Kidney (tissue), 14 donors: ENCODE measurements around the gene TIPARP. TPM values are rescaled to one million over a fixed set of nuclear protein-coding genes. Genes with fewer than 3 reads are reported as not detected.
"Not testable (repeated sequence)": the region's sequence is repeated elsewhere in the genome, so short reads cannot be mapped to it uniquely, and the experiment has no call there.

Experiments used
- DNase-seq, 5 donors: peaks; one replicate each; pipeline ENCODE4 v3.0.0-alpha.2; 2013 to 2020
- FAIRE-seq: peaks from 2 replicates; lab custom pipeline; 2012; peaks lifted over from hg19 to GRCh38; lab: Jason Lieb, UNC
- H3K27ac ChIP-seq, 2 donors: one replicate each; pipeline ENCODE4 v1.7.0; 2013; ENCODE audit warnings: low read depth in 2 of 2, low read length in 2 of 2, inconsistent platforms in 1 of 2
- H3K27me3 ChIP-seq: one replicate; pipeline ENCODE4 v1.7.1; 2013; ENCODE audit warnings: low read length, inconsistent platforms; ENCODE audit not compliant: control insufficient read depth, insufficient read depth
- H3K36me3 ChIP-seq, 3 donors: one replicate each; pipeline versions ENCODE4 v1.7.0 to v1.7.1; 2013; ENCODE audit warnings: low read length in 3 of 3, control low read depth in 1 of 3, inconsistent platforms in 1 of 3; ENCODE audit not compliant: insufficient read depth in 3 of 3, control insufficient read depth in 2 of 3
- H3K4me1 ChIP-seq, 3 donors: one replicate each; pipeline versions ENCODE4 v1.7.0 to v1.7.1; 2013; ENCODE audit warnings: low read length in 3 of 3, inconsistent platforms in 1 of 3, low read depth in 1 of 3; ENCODE audit not compliant: control insufficient read depth in 2 of 3, insufficient read depth in 2 of 3
- H3K4me3 ChIP-seq, 3 donors: one replicate each; pipeline versions ENCODE4 v1.7.0 to v1.8.1; 2013; ENCODE audit warnings: low read length in 3 of 3, control low read depth in 1 of 3, inconsistent platforms in 1 of 3
- H3K9ac ChIP-seq, 3 donors: one replicate each; pipeline versions ENCODE4 v1.7.0 to v1.7.1; 2013; ENCODE audit warnings: low read length in 3 of 3, control low read depth in 1 of 3, inconsistent platforms in 1 of 3
- H3K9me3 ChIP-seq, 3 donors: one replicate each; pipeline versions ENCODE4 v1.7.0 to v1.7.1; 2013; ENCODE audit warnings: low read length in 3 of 3, control low read depth in 1 of 3, inconsistent platforms in 1 of 3; ENCODE audit not compliant: control insufficient read depth in 2 of 3, insufficient read depth in 1 of 3
- intact Hi-C: fragments of 100-400 bp; cut with DNase I; formaldehyde crosslinking; loops from one replicate; pipeline ENCODE4 v1.11.1; 2022
- polyA plus RNA-seq: library from polyadenylated mRNA; stranded (reverse); fragments of 350-450 nt; fragmentation: Illumina TruSeq; extraction: RNeasy Lipid Tissue Mini Kit (QIAGEN cat#74804); gene quantifications from one replicate; pipeline ENCODE4 v1.2.3, GENCODE V29; 2014; ENCODE audit warnings: low read depth, low replicate concordance; ENCODE audit not compliant: insufficient read depth
- total RNA-seq: library from RNA; stranded (reverse); fragmentation: NEBNext Ultra II Directional; extraction: Animal tissue kit (Norgen Biotek cat#: 25700); gene quantifications from one replicate; pipeline ENCODE4 v1.2.1, GENCODE V29; 2021
- TF ChIP-seq, protein P1 (sequence below): IDR thresholded peaks from 3 replicates; pipeline ENCODE4 v1.5.1; 2012; ENCODE audit warnings: mild to moderate bottlenecking, moderate library complexity, borderline replicate concordance; ENCODE audit not compliant: insufficient read depth; ENCODE audit errors: extremely low read depth
- donor health status: control.
- donor health status: control.
- donor health status: control.
- donor health status: control.
- donor health status: control.
- donor health status: DM: yes; HTN: yes; CAD: no.
- donor health status: Normal renal cell carcinoma (clear cell type).

TIPARP gene
- total and polyA plus RNA-seq, 2 donors from 2014 or later: 9.5 to 21.8 TPM

DNA sequence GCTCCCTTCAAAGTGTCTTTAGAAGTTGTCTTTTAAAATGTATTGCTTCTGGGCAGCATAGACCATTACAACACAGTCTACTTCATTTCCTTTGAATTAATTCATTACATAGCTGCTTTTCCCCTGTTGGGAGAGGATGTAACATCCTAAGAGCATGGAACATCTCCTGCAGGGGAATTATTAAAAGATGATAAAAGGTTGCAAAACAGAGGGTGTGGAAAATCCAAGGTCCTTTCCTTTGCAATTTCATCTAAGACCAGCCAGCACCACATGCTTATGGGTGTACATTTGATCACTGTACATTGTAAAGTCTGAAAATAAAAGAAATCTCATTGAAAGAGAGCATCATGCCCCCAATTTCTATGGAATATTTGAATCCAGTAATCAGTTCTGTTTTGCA, 57.4 kb downstream of the TIPARP start:
- no peak for DNase-seq

DNA sequence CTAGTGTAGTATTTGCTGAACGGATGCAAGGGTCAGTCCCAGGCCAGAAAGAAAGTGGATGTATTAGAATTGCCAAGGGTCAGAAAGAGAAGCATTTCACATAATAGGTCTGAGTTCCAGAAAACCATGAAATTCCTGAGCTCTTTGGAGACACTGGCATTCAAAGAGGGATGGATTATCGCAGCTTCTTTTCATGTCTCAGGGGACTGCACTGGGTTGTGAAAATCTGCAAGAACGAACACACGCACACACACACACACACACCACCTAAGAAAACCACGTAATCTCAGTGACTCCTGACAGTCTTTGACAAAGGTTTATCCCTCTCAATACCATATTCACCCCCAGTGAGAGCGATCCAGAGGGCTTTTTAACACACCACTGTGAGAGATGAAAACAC, 57.9 kb downstream of the TIPARP start:
- no peak for FAIRE-seq
- Histone ChIP-seq H3K4me1 (peaks cover 0 to 3% (median 0%) of the 10 kb centered on the region in 3 donors), H3K27ac (no peak overlapping the region), H3K4me3 (no peak overlapping the region), H3K27me3 (no peaks in the 10 kb centered on the region), H3K9ac (no peak overlapping the region), H3K36me3 (no peaks in the 10 kb centered on the region), H3K9me3 (no peaks in the 10 kb centered on the region)
- intact Hi-C loops: no loop called here
- no peak for DNase-seq
- TF ChIP-seq, protein P1, sequence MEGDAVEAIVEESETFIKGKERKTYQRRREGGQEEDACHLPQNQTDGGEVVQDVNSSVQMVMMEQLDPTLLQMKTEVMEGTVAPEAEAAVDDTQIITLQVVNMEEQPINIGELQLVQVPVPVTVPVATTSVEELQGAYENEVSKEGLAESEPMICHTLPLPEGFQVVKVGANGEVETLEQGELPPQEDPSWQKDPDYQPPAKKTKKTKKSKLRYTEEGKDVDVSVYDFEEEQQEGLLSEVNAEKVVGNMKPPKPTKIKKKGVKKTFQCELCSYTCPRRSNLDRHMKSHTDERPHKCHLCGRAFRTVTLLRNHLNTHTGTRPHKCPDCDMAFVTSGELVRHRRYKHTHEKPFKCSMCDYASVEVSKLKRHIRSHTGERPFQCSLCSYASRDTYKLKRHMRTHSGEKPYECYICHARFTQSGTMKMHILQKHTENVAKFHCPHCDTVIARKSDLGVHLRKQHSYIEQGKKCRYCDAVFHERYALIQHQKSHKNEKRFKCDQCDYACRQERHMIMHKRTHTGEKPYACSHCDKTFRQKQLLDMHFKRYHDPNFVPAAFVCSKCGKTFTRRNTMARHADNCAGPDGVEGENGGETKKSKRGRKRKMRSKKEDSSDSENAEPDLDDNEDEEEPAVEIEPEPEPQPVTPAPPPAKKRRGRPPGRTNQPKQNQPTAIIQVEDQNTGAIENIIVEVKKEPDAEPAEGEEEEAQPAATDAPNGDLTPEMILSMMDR: no peak

More for the DNA sequence above, 57.4 kb downstream of the TIPARP start:
- H3K9ac ChIP-seq: no peak overlapping the region
- no peaks in the 10 kb centered on the region for H3K9me3 ChIP-seq
- no peaks in the 10 kb centered on the region for H3K36me3 ChIP-seq
- H3K4me3 ChIP-seq: no peak overlapping the region
- no peaks in the 10 kb centered on the region for H3K27me3 ChIP-seq
- intact Hi-C loops: no loop called here
- TF ChIP-seq, protein P1: no peak
- no peak for FAIRE-seq
- no peak overlapping the region for H3K27ac ChIP-seq
- peaks cover 0 to 3% (median 0%) of the 10 kb centered on the region in 3 donors for H3K4me1 ChIP-seq

DNA sequence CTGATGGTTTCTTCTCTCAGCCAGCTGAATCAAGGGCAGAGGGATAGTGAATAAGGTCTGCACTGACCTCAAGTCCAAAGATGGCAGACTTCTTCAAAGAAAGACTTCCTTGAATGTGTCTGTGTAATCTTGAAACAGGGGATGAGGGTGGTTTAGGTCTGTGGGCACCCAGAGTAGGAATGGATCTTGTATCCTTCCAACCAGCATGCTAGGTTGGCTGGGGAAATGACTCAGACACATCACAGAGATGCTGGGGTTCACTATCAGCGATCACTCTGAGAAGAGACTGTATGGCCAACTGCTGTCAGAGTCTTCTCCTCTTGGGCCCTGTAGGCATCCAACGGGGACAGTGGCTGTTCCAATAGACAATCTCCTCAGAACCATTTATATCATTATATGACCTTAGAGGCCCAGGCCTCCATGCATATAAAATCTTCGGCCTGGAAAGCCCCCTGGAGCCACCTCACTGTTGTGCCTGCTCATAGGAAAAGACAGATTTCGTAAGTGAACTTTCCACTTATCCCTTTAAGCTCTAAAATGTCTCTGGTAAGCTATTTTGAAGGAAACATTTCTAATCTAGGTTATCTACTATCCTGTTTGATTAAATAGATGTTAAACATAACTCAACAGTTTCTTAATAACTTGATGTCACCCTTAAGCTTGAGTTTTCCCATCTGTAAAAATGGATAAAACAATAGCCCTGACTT, 58.5 kb downstream of the TIPARP start:
- DNase-seq (no peak), FAIRE-seq (no peak)
- H3K4me3 ChIP-seq: no peak overlapping the region
- H3K9me3 ChIP-seq: no peaks in the 10 kb centered on the region
- H3K4me1 ChIP-seq: peaks cover 0 to 3% (median 0%) of the 10 kb centered on the region in 3 donors
- no peak overlapping the region for H3K27ac ChIP-seq
- intact Hi-C loops: no loop called here
- TF ChIP-seq, protein P1: no peak
- H3K27me3 ChIP-seq: no peaks in the 10 kb centered on the region
- H3K9ac ChIP-seq: no peak overlapping the region
- no peaks in the 10 kb centered on the region for H3K36me3 ChIP-seq

DNA sequence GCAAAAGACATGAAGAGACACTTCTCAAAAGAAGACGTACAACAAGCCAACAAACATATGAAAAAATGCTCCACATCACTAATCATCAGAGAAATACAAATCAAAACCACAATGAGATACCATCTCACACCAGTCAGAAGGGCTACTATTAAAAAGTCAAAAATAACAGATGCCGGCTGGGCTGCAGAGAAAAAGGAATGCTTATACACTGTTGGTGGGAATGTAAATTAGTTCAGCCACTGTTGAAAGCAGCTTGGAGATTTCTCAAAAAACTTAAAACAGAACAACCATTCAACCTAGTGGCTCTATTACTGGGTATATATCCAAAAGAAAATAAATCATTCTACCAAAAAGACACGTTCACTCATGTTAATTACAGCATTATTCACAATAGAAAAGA, 60.3 kb downstream of the TIPARP start:
- peak in 2 of 5 donors; percentile 43 to 73 for DNase-seq
- H3K4me1 ChIP-seq, H3K27ac ChIP-seq, FAIRE-seq, H3K9me3 ChIP-seq, H3K27me3 ChIP-seq, intact Hi-C loops, H3K4me3 ChIP-seq, H3K9ac ChIP-seq, H3K36me3 ChIP-seq: not testable (repeated sequence)
